RKO (cell line): ENCODE measurements around the gene PET117.
"Not testable (repeated sequence)": the region's sequence is repeated elsewhere in the genome, so short reads cannot be mapped to it uniquely, and the experiment has no call there.

ENCODE experiments used
- DNase-seq: peaks from one replicate; pipeline ENCODE4 v3.0.0-alpha.2; 2016; ENCODE audit warnings: low spot score

PET117 gene, protein sequence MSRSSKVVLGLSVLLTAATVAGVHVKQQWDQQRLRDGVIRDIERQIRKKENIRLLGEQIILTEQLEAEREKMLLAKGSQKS

DNA sequence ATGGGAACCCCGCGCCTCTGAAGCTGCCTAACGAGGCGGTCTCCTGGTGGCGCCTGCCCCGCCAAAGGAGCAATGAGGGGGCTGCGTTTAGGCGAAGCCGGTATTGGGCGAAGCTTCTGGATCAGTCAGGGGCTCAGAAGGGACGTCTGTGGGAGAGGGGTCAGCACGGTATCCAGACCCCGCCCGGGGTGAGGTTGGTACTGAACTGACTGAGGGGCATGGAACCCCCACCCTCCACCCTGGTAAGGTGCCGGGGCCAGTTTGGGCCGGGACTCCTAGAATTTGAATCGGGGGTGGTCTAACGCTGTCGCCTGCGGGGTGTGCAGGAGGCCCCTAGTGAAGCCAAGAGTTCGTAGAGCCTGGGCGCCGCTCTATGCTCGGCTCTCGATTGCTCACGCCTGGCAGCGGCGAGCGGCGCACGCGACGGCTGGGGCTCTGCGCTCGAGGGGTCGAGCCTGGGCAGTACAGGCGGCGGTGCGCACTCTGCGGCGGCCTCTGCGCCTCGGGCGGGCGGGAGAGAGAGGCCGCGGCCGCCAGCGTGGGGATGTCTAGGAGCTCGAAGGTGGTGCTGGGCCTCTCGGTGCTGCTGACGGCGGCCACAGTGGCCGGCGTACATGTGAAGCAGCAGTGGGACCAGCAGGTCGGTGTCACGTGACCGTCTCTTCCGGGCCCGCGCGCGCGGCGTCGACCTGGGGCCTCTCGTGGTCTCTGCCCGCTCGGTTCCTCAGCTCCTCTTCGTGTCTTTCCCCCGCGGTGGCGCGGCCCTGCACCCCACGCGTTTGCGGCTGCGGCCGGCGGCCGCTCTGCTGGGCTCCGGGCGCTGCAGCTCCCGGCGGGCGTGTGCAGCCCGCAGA, at the start of gene PET117, which contains the start of gene KAT14:
PET117 (plus strand) TSS at position 452 of the 854 bp plus-strand sequence; CDS start at position 545, 93 bp downstream.
KAT14 (plus strand) TSS at position 452 of the 854 bp plus-strand sequence. CDS start 4,798 bp downstream, outside the sequence.
- DNase-seq = peak; percentile 93

DNA sequence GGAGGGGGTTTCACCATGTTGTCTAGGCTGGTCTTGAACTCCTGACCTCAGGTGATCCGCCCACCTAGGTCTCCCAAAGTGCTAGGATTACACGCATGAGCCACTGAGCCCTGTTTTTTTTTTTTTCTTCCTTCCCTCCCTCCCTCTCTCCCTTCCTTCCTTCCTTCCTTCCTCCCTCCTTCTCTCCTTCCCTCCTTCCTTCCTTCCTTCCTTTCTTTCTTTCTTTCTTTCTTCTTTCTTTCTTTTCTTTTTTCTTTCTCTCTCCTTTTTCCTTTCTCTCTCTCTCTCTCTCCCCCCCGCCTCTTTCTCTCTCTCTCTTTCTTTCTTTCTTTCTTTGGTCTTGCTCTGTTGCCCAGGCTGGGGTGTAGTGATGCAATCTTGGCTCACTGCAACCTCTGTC, 49.4 kb upstream of the PET117 start:
- not testable (repeated sequence) for DNase-seq

DNA sequence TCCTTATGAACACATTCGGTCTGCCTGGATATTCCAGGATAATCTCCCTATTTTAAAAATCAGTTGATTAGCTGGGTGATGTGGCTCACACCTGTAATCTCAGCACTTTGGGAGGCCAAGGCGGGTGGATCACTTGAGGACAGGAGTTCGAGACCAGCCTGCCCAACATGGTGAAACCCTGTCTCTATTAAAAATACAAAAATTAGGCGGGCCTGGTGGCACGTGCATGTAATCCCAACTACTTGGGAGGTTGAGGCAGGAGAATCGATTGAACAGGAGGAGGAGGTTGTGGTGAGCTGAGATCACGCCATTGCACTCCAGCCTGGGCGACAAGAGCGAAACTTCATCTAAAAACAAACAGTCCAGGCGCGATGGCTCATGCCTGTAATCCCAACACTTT, 48.8 kb upstream of the PET117 start:
- not testable (repeated sequence) for DNase-seq

DNA sequence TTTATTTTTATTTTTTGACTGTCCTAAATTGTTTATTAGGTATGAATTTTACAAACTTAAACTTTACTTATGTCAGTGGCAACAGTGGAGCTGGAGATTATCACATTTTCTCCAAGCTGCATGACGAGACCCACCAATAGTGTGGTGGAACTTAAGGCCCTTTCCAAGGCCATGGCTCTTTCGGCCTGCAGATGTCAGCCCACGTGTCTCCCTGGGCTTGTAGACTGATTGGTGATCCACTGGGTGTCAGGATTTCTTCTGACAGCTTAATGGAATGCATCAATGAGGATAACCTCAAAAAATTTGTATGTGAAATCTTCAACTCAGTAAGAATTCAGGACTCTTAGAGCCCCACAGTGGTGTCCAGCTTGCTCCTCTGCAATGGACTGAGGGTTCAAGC, 47.6 kb upstream of the PET117 start:
- peak; percentile 22 for DNase-seq

DNA sequence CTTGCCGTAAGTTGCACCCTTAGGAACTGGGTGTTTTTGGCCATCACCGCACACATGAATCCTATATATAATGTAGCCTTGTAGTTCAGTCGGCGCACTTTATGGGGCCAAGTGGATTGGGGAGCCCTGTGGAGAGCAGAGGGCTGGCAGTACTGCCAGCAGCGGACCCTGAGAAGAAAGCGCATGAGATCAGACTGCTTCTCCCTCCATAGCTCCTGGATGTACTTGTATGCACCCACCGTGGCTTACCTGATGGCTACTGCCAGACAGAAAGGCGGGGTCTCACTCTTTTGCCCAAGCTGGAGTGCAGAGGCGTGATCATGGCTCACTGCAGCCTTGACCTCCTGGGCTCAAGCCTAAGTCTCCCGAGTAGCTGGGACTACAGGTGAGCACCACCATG, 47.2 kb upstream of the PET117 start:
- DNase-seq = no peak

DNA sequence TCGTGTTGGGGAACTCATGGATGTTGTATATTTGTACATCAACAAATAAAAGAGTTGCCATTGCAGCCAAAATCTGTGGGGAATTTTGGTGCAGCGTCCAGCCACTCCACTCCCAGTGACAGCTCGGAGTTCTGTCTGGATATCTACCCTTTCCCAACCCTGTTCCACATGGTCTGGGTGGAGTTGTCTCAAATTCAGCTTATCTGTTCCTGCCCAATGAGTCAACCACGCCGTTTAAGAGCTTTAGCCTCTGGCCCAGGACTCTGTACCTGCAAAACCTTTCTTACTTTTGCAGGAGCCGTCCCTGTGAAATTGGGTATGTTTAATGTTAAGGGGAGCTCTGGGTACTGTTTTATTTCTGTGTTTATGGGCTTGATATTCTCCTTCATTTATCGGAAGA, 46.0 kb upstream of the PET117 start:
- no peak for DNase-seq

DNA sequence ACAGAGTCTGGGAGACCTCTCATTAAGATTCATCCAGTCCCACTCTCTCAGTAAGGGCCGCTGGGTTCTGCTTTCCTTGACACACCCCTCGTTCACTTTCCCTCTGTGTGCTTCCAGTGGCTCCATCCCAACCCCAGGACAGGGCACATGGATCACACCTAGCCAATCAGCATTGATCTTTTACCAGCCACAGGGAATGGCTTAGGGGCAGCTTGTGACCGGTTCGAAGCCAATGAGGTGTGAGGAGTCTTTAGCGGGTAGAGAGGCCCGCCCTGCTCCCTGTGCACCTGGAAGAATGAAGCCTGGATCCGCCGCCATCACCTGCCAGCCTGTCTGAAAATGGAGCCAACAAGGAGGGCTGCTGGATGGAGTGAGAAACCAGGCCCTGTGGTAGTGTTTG, 44.8 kb upstream of the PET117 start:
- no peak for DNase-seq

DNA sequence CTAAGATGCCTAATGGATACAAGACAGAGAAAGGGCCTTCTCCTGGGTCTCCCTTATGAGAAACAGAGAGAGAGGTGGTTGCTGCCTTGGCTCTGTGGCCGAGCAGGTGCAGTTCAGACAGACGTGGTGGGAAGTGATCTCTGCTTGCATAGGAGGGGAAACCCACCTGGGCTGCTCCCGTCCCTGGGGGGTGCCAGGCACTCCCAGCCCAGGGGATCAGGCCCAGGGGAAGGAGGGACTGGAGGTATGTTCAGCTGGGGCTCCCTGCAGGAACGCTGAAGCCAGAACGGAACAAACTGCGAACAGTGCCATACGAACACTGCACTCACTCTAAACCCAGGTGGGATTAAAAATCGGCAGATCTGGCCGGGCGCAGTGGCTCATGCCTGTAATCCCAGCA, 44.3 kb upstream of the PET117 start:
- DNase-seq = no peak

DNA sequence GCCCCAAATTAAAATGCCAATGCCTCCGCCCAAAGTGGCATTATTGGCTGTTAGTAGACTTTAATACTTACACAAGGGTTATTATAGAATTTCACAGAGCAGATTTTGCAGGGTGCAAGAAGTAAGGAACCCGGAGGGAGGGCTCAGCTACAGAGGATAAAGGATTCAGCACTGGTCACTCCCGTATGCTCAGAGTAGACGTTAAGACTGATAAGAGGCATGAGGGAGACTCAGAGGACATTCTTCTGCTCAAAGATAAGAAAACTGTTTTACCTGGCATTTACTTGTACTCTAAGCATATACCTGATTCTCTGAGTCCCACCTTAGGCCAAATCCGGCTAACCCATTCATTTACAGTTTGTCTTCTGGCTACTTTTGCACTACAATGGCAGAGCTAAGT, 43.5 kb upstream of the PET117 start:
- no peak for DNase-seq

DNA sequence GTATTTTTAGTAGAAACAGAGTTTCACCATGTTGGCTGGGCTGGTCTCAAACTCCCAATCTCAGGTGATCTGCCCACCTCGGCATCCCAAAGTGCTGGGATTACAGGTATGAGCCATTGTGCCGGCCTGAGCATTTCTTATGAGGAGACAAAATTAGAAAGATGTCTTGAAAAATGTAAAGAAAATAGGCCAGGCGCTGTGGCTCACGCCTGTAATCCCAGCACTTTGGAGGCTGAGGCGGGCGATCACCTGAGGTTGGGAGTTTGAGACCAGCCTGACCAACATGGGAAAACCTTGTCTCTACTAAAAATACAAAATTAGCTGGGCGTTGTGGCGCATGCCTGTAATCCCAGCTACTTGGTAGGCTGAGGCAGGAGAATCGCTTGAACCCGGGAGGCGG, 37.1 kb upstream of the PET117 start:
- DNase-seq = not testable (repeated sequence)

DNA sequence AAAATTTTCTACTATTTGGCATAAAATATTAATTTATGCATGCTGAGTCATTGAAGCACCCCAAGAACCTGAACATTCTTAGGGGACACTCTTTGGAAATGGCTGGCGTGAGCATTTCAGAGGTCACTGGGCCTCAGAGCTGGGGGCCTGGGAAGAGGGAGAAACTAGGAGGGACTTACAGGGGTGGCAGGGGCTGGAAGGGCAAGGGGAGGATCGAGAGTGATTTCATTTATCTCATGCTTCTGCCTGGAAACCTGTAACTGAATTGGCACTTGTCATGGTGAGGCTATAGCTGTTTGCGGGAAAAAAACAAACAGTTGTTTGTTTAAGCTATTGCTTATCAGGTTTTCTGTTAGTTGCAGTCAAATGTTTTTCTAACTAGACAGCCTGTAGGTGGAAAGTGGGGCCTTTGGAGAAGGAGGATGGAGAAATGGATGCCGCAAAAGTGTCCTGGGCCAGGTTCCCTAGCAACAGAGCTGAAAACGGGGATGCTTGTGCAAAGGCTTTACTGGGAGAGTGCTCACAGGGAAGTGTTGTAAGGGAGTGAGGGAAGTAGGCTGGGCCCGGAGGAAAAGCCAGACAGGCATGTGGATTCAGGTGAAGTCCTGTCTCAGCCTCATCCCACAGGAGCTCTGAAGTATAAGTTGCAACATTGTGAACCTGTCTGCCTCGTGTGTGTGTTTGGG, 36.4 kb upstream of the PET117 start:
- DNase-seq = no peak

DNA sequence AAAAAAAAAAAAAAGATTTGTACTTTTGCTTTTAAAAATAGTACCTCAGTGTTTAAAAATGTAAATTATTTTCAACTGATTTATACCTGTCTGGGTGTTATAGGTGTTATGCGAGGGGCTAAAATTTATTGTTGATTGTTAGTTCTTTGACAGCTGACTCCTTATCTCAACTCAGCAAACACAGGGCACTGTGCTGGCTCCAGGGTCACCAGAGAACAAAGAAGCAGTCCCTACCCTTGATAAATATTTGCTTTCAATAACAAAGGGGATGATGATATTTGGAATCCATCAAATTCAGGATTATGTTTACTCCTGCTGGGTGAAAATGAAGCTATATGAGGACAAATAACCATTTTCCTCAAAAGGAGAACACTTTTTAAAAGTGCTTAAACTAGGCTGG, 34.2 kb upstream of the PET117 start:
- no peak for DNase-seq

DNA sequence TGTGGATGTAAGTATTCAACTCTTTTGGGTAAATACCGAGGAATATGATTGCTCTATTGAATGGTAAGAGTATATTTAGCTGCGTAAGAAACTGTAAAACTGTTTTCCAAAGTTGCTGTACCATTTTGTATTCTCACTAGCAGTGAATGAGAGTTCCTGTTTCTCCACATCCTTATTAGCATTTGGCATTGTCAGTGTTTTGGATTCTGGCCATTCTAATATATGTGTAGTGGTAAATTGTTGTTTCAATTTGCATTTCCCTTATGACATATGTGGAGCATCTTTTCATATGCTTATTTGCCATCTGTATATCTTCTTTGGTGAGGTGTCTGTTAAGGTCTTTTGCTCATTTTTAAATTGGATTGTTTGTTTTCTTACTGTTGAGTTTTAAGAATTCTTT, 29.3 kb upstream of the PET117 start:
- no peak for DNase-seq

DNA sequence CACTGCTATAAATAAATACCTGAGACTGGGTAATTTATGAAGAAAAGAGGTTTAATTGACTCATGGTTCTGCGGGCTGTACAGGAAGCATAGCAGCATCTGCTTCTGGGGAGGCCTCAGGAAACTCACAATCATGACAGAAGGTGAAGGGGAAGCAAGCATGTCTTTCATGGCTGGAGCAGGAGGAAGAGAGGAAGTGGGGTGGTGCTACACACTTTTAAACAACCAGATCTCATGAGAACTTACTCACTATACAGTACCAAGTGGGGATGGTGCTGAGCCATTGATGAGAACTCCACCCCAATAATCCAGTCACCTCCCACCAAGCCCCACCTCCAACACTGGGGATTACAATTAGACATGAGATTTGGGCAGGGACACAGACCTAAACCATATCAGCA, 9.1 kb upstream of the PET117 start:
- not testable (repeated sequence) for DNase-seq

DNA sequence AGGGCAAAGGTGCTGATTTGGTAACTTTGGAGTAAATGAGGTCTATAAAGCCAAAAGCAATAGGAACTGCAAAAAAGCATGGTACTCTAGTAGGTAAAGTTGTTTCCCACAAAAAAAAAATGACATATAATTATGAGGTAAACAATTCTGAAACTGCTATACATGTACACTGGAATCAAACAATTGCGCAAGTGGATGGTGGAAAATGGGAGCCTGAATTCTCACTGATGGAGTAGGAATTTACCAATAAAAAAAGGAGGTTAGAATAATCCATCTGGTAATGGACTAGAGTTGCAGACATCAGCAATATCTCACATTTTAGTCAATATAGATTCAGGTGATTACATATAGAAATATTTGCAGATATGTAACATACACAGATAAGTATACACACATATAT, 5.0 kb upstream of the PET117 start:
- DNase-seq = no peak

DNA sequence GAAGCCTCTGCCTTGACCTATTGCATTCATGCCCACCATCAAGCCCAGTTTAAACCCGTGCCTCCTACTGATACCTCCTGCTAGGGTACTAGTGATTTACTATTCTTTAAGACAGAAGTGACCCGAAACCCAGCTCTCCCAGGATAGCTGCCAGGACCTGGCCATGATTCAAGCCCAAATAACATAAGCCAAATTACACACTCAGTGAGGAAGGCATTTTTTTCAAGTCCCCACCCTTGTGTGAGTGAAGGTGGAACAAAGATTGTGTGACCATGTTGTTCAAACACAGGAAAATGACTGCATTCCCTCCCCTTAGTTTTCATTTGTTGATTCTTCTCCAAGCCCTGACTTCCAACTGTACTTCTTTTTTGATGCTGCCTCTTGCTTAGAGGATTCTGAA, 3.7 kb upstream of the PET117 start:
- no peak for DNase-seq

DNA sequence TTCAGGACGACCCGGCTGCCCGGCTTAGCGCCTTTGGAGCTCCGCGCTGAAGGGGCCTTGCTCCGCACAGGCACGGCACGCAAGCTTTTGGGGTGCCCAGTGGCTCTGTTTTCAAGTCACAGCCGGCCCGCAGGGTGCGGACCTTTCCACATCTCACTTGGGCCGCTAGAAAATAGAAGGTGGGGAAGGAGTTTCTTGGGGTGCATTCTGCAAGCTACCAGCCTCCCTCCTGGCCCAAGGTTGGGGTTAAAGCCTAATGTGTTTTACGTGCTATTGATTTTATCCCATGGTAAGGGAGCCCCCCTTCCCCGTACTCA, 561 bp downstream of the PET117 start:
- no peak for DNase-seq

DNA sequence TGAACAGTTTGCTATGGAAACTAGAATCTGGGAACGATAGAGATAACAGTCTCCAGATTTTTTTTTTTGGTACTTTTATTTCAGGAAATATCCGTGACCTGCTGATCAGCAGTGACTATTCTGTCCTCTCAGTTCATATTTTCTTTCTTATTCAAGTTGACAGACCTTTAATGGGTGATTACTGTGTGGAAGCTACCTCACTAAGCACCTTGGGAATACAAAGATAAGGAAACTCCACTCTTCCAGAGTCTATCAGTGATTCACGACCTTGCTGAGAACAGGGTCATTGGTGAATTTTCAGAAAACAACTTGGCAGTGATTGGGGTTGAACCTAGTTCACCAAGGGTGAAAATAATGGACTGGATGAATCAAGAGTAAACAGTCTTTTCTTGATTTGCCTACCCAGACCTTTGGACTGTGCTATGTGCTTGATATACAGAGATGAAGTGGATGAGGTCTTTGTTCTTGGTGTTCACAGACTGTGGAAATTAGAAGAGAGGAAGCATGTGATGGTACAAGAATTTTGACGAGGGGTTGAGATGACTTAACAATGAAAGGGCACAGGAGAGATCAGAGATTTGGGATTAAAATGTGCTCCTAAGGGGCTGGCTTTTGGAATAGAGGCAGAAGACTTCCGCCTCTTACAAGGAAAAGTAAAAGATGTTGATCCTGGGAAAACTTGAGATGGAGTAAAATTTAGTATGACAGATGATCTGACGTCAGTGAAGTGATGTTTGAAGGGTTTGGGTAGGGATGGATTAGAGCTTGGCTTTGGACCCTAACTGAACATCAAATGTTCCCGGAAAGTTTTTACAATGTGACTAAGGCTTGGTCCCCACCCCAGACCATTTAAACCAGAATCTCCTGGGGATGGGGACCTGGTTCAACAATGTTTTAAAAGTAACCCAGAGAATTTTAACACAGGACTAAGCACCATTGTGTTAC, 1.2 kb downstream of the PET117 start:
- peak; percentile 52 for DNase-seq

DNA sequence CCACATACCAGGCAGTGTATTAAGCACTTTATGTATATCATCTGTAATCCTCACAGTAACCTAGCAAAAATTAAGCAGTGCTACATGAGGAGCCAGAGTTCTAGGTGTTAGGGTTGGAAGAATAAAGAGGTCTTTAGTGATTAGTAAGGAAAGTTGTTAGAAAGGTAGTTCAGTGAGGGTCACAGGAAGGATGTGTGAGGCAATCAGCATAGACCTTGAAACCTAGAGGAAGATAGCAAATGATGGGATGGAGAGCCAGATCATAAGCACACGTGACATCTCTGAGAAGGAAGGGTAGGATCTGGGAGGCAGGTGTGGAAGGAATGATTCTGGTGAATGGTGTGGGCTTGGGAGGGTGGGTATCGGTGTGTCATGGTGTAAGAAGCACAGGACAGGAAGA, 2.2 kb downstream of the PET117 start:
- no peak for DNase-seq

DNA sequence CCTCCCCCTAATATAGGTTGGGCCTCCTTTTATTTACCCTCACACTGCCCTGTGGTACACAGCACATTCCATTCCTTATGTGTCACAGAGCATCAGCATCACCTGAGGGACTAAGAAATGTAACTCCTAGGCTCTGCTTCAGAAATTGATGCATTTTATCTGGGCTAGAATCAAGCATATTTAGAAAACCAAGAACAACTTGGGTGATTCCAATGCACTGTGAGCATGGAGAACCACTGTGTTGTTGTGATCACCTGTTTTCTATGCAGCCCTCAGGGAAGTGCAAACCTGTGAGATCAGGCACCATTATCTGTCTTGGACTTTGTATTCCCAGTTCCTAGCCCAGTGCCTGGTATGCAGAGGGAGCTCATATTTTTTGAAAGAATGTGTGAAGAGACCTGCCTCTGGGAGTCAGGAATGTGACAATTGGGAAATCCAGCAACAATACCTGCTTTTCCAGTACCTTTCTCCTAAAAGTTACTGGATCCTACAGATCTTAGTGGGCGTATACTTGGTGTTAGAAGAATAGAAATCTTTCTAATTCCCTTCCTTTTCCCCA, 7.0 kb downstream of the PET117 start:
- DNase-seq = no peak

DNA sequence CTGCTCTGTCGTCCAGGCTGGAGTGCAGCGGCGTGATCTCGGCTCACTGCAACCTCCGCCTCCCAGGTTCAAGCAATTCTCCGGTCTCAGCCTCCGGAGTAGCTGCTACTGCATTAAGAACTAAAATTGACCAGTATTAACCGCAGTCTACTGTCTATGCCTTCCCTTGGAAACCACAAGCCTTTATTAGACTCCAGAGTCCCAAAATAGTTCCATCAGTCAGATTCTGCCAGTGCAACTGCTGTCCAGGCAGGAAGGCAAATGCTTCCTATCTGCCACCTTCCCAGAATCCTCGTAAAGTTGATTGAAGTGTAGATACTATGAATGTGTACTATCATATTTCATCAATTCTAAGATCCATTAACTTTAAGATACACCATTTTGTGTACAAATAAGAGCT, 16.7 kb downstream of the PET117 start:
- no peak for DNase-seq

DNA sequence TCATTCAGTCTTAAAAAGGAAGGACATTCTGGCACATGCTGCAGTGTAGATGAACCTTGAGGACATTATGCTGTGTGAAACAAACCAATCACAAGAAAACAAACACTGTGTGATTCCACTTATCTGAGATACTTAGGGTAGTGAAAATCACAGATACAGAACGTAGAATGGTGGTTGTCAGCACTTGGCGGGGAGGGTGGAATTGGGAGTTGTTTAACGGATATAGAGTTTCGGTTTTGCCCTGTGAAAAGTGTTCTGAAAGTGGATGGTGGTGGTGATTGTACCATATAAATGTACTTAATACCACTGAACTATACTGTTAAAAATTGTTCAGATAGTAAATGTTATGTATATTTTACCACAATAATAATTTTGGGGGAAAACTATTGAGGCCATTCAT, 18.4 kb downstream of the PET117 start:
- DNase-seq = no peak
